ENCODE data around the gene N4BP2L2. TPM values are rescaled to one million over a fixed set of nuclear protein-coding genes. Genes with fewer than 3 reads are reported as not detected.

N4BP2L2 gene
- total and polyA plus RNA-seq, 4 donors = 14.9 to 116 (median 76.7) TPM

DNA sequence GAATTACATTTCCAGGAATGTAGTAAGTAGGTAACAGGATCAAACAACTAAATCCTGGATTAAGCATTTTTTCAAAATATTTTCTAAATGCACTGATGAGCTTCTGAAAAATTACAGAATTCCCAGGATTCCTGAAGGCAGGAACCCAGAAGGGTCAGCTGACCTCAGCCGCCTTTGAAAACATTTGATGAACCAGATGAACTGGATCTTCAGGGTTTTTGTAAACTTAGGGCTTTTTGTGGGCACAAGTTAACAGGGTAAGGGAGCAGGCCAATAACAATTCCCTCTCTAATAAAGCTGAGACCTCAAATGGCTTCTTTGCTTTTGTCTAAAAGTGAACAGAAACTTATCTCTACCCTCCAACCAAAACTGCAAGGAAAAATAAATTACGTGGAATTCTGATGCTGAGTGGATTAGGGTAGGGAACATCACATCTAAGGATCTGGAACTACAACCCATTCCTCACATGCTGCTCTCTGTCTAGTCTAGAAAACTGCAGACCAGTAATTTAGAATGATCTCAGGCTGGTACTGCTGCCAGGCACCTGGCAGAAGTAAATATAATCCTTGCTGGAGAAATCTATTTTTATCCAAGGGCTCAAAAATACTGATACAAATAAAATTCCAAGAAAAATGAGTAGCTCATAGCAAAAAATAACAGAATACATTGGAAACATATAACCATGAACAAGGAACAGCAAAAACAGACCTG, 62.4 kb downstream of the N4BP2L2 start (continued):
- TF ChIP-seq NR2F2 (IDR thresholded peaks at IDR 0.05) = no peak
- TF ChIP-seq TAF1 (conservative IDR thresholded peaks at IDR 0.05) = no peak

DNA sequence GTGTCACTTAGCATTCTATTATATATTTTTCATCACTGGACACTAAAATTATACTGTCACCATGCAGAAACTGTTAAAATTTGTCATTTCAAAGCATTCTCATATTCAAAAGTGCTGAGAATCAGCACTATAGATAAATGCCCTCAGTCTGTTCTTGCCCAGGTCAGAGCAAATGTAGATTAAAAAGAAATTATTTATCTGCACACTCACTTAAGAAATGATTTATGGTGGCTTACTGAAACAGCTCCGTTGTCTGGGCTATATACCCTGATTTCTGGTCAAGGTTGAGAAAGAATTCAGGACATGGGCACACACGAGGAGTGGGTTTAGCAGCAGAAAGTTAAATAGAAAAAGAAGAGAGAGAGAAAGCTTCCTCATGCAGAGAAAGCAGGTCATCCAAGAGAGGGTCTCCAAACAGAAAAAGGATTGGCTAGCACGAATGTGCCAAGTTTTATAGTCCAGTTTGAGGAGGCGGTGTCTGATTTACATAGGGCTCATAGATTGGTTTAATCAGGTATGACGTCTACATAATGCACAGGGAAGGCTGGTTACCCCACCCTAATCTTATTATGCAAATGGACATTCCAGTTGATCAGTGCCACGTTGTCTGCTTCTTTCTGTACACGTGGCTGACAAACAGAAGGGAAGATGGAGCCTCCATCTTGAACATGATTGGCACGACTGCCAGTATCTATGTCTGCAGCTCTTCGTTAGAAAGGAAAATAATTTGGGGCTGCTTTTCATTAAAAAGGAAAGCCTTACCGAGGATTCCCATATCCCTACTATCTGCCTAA, 63.4 kb downstream of the N4BP2L2 start:
- Histone ChIP-seq H3K9me3 (ENCODE audit: control insufficient read depth in 4 of 4, low read length in 3 of 4) (no peaks in the 10 kb centered on the region), H3K4me3 (ENCODE audit: low read depth in 1 of 3, low read length in 3 of 3) (no peak overlapping the region), H3K27me3 (ENCODE audit: control insufficient read depth in 4 of 4, insufficient read depth in 4 of 4, low read length in 3 of 4) (no peaks in the 10 kb centered on the region), H3K36me3 (ENCODE audit: control insufficient read depth in 4 of 4, insufficient read depth in 3 of 4, low read depth in 1 of 4, low read length in 3 of 4) (no peaks in the 10 kb centered on the region), H3K9ac (ENCODE audit: low read depth in 1 of 2, low read length in 2 of 2) (no peak overlapping the region), H3K4me1 (ENCODE audit: control insufficient read depth in 4 of 4, insufficient read depth in 4 of 4, low read length in 3 of 4) (no peaks in the 10 kb centered on the region), H3K27ac (ENCODE audit: low read depth in 1 of 2, low read length in 2 of 2) (no peak overlapping the region)
- DNase-seq (ENCODE audit: low spot score) = no peak
- TF ChIP-seq RXRA (IDR thresholded peaks at IDR 0.05) (no peak), HNF4G (IDR thresholded peaks at IDR 0.05) (no peak), HNF4A (conservative IDR thresholded peaks at IDR 0.05) (no peak), NR2F2 (IDR thresholded peaks at IDR 0.05) (no peak), EGR1 (IDR thresholded peaks at IDR 0.05; ENCODE audit: low read depth in 2 of 2) (no peak), GABPA (IDR thresholded peaks at IDR 0.05 in 1 of 2, conservative IDR thresholded peaks at IDR 0.05 in 1 of 2) (no peak), JUND (IDR thresholded peaks at IDR 0.05) (no peak), YY1 (IDR thresholded peaks at IDR 0.05) (no peak), FOXA1 (IDR thresholded peaks at IDR 0.05) (no peak), FOXA2 (IDR thresholded peaks at IDR 0.05) (no peak), SP1 (IDR thresholded peaks at IDR 0.05) (no peak)
- TF ChIP-seq, protein P1, sequence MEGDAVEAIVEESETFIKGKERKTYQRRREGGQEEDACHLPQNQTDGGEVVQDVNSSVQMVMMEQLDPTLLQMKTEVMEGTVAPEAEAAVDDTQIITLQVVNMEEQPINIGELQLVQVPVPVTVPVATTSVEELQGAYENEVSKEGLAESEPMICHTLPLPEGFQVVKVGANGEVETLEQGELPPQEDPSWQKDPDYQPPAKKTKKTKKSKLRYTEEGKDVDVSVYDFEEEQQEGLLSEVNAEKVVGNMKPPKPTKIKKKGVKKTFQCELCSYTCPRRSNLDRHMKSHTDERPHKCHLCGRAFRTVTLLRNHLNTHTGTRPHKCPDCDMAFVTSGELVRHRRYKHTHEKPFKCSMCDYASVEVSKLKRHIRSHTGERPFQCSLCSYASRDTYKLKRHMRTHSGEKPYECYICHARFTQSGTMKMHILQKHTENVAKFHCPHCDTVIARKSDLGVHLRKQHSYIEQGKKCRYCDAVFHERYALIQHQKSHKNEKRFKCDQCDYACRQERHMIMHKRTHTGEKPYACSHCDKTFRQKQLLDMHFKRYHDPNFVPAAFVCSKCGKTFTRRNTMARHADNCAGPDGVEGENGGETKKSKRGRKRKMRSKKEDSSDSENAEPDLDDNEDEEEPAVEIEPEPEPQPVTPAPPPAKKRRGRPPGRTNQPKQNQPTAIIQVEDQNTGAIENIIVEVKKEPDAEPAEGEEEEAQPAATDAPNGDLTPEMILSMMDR (IDR thresholded peaks at IDR 0.05; ENCODE audit: low read depth, low read length, missing input control) = no peak
- TF ChIP-seq, protein P2, sequence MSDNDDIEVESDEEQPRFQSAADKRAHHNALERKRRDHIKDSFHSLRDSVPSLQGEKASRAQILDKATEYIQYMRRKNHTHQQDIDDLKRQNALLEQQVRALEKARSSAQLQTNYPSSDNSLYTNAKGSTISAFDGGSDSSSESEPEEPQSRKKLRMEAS (IDR thresholded peaks at IDR 0.05) = no peak
- TF ChIP-seq, protein P3, sequence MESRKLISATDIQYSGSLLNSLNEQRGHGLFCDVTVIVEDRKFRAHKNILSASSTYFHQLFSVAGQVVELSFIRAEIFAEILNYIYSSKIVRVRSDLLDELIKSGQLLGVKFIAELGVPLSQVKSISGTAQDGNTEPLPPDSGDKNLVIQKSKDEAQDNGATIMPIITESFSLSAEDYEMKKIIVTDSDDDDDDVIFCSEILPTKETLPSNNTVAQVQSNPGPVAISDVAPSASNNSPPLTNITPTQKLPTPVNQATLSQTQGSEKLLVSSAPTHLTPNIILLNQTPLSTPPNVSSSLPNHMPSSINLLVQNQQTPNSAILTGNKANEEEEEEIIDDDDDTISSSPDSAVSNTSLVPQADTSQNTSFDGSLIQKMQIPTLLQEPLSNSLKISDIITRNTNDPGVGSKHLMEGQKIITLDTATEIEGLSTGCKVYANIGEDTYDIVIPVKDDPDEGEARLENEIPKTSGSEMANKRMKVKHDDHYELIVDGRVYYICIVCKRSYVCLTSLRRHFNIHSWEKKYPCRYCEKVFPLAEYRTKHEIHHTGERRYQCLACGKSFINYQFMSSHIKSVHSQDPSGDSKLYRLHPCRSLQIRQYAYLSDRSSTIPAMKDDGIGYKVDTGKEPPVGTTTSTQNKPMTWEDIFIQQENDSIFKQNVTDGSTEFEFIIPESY (IDR thresholded peaks at IDR 0.05) = no peak
- TF ChIP-seq, protein P4, sequence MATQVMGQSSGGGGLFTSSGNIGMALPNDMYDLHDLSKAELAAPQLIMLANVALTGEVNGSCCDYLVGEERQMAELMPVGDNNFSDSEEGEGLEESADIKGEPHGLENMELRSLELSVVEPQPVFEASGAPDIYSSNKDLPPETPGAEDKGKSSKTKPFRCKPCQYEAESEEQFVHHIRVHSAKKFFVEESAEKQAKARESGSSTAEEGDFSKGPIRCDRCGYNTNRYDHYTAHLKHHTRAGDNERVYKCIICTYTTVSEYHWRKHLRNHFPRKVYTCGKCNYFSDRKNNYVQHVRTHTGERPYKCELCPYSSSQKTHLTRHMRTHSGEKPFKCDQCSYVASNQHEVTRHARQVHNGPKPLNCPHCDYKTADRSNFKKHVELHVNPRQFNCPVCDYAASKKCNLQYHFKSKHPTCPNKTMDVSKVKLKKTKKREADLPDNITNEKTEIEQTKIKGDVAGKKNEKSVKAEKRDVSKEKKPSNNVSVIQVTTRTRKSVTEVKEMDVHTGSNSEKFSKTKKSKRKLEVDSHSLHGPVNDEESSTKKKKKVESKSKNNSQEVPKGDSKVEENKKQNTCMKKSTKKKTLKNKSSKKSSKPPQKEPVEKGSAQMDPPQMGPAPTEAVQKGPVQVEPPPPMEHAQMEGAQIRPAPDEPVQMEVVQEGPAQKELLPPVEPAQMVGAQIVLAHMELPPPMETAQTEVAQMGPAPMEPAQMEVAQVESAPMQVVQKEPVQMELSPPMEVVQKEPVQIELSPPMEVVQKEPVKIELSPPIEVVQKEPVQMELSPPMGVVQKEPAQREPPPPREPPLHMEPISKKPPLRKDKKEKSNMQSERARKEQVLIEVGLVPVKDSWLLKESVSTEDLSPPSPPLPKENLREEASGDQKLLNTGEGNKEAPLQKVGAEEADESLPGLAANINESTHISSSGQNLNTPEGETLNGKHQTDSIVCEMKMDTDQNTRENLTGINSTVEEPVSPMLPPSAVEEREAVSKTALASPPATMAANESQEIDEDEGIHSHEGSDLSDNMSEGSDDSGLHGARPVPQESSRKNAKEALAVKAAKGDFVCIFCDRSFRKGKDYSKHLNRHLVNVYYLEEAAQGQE (IDR thresholded peaks at IDR 0.05) = no peak
- 92% methylated on average over 10 of the region's 10 CpGs for WGBS

Data from liver (tissue), 9 donors.